GM20000 (cell line): ENCODE results near the gene CMTM7.

Experiments
- DNase-seq: peaks from one replicate; pipeline ENCODE4 v3.0.0; 2012; ENCODE audit warnings: low spot score
- TF ChIP-seq, protein P1 (sequence below): IDR thresholded peaks from 2 replicates; pipeline ENCODE4 v1.5.1; 2012; ENCODE audit warnings: mild to moderate bottlenecking, control low read depth; ENCODE audit errors: extremely low read depth, missing control alignments

The CMTM7 gene

GRCh38 chr3:32500231-32500630 is 108.6 kb downstream of the CMTM7 start:
- no peak for DNase-seq
- TF ChIP-seq, protein P1, sequence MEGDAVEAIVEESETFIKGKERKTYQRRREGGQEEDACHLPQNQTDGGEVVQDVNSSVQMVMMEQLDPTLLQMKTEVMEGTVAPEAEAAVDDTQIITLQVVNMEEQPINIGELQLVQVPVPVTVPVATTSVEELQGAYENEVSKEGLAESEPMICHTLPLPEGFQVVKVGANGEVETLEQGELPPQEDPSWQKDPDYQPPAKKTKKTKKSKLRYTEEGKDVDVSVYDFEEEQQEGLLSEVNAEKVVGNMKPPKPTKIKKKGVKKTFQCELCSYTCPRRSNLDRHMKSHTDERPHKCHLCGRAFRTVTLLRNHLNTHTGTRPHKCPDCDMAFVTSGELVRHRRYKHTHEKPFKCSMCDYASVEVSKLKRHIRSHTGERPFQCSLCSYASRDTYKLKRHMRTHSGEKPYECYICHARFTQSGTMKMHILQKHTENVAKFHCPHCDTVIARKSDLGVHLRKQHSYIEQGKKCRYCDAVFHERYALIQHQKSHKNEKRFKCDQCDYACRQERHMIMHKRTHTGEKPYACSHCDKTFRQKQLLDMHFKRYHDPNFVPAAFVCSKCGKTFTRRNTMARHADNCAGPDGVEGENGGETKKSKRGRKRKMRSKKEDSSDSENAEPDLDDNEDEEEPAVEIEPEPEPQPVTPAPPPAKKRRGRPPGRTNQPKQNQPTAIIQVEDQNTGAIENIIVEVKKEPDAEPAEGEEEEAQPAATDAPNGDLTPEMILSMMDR, result no peak

DNA sequence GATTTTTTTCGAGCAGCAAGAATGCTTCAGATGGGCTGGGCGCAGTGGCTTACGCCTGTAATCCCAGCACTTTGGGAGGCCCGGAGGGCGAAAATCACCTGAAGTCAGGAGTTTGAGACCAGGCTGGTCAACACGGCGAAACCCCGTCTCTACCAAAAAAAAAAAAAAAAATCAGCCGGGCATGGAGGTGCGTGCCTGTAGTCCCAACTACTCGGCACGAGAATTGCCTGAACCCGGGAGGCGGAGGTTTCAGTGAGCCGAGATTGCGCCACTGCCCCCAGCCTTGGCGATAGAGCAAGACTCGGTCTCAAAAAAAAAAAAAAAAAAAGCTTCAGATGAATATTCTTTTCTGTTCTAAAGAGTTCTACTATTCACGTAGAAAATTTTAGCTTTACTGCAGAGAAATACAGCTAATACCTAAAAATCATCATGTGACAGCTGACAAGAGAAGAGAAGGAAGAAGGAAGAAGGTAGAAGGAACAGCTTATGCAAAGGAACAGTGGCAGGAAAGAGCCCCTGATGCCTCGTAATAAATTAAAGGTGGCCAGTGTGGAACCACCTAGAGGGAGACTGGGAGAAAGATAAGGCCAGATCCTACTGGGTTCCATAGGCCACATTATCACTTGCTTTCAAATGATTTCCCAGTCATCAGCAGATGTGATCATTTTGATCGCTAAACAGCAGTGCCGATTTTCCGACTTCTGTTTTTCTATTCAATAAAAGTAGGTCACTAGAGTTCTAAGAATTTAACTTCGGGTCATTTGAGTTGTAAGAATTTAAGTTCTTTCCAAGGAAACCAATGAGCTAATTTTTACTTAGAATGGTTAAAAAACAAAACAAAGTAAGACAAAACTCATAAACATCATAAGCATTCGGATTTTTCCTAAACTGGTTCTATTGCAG is 109.5 kb downstream of the CMTM7 start:
- DNase-seq, result no peak
- TF ChIP-seq, protein P1, result no peak

GRCh38 chr3:32501783-32502117 is 110.1 kb downstream of the CMTM7 start:
- TF ChIP-seq, protein P1, result no peak
- no peak for DNase-seq

DNA sequence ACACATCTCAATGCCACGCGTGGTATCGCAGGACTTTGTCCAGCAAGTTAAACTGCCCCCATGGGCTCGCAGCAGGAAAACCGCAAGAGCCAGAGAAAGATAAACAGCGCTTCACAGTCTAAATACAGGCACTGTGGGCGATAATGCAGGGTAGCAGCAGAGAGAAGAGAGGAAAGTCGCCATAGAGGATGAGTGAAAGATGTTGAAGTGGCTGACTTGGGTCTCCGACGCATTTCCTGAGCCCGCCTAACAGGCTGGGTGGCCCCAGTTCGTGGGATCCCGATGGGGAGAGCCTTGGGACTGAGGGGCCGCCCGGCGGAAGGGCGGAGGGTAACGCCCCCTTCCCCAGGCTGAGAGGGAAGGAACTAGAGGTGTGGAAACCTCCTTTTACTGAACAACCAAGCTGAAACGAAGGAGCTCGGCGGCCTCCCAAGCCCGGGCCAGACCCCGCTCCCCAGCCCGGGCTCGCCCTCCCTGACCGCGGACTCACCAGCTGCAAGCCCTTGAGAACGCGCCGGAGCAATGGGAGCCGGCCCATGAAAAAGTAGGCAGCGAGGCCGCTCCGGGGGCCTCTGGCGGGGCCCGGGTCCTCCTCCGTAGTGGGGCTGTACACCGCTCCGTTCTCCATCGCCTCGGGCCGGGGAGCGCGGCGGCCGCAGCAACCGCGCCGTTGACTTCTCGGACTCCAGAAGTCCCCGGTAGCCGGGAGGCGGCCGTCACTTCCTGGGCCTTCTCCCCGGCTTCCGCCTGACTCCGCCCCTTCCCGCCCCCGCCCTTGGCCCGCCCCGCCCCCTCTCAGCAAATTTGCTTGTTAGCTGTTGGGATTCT is 110.7 kb downstream of the CMTM7 start, which contains the start of gene CMTM6:
CMTM6 (minus strand) TSS at position 735 of the 828 bp plus-strand sequence; CDS start at position 628, 107 bp downstream.
- TF ChIP-seq, protein P1, result no peak
- peak; percentile 91 for DNase-seq

DNA sequence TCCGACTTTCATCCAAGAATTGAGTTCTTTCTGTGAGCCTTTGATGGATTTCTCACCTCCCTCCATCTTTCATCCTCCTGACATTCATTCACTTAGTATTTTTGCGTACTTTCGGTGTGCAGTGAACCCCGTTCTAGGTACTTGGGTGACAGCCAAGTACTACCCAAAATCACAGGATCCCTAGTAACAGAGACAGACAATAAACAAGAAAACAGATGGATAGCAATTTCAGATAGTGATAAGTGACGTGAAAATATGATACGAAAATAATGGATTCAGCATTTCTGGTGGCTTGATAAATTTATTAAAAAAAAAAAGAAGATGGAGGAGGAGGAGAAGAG is 111.3 kb downstream of the CMTM7 start:
- TF ChIP-seq, protein P1, result no peak
- no peak for DNase-seq
